Gastrocnemius medialis (tissue), 4 donors: Measurements from ENCODE around the gene CENPP. TPM values are rescaled to one million over a fixed set of nuclear protein-coding genes. Genes with fewer than 3 reads are reported as not detected.

Experiments used
- ATAC-seq, 2 donors: fragments of 150-250 bp; one replicate each; pipeline ENCODE4 v1.9.1; 2016
- DNase-seq, 2 donors: peaks; one replicate each; pipeline ENCODE4 v3.0.0-alpha.2; 2019
- H3K27ac ChIP-seq, 4 donors: fragments of 200-600 bp; sonication (generic); 1 replicate in 1 of 4; 2 replicates in 3 of 4; pipeline ENCODE4 v1.5.1; 2016 to 2018; ENCODE audit warnings: mild to moderate bottlenecking in 2 of 4, moderate library complexity in 1 of 4
- H3K27me3 ChIP-seq, 3 donors: fragments of 200-600 bp; sonication (generic) in 2 of 3; 1 replicate in 1 of 3; 2 replicates in 2 of 3; pipeline versions ENCODE4 v1.5.1 to v1.6.0; 2016 to 2019; ENCODE audit warnings: mild to moderate bottlenecking in 1 of 3, moderate library complexity in 1 of 3
- H3K36me3 ChIP-seq, 2 donors: fragments of 200-600 bp; sonication (generic) in 1 of 2; one replicate each; pipeline ENCODE4 v1.5.1; 2017 to 2018
- H3K4me1 ChIP-seq, 2 donors: fragments of 200-600 bp; sonication (generic) in 1 of 2; one replicate each; pipeline ENCODE4 v1.5.1; 2016 to 2017; ENCODE audit warnings: mild to moderate bottlenecking in 2 of 2
- H3K4me3 ChIP-seq, 4 donors: fragments of 200-600 bp; sonication (generic) in 3 of 4; 1 replicate in 1 of 4; 2 replicates in 3 of 4; pipeline ENCODE4 v1.5.1; 2016 to 2019; ENCODE audit warnings: mild to moderate bottlenecking in 2 of 4
- H3K9me3 ChIP-seq, 3 donors: fragments of 200-600 bp; sonication (generic) in 2 of 3; 1 replicate in 1 of 3; 2 replicates in 2 of 3; pipeline ENCODE4 v1.5.1; 2016 to 2019
- CTCF ChIP-seq, 5 experiments: fragments of 450-650 bp in 3 of 5; fragments of 200-600 bp in 2 of 5; sonication (generic) in 2 of 5; IDR thresholded peaks in 4 of 5; conservative IDR thresholded peaks in 1 of 5; 1 replicate in 4 of 5; 2 replicates in 1 of 5; pipeline ENCODE4 v1.5.1; 2016 to 2019; ENCODE audit warnings: antibody characterized with exemption in 5 of 5, mild to moderate bottlenecking in 3 of 5, moderate library complexity in 3 of 5
- POLR2A ChIP-seq, 2 donors: fragments of 450-650 bp; IDR thresholded peaks; one replicate each; pipeline ENCODE4 v1.6.1; 2017; ENCODE audit warnings: antibody characterized with exemption in 2 of 2, mild to moderate bottlenecking in 2 of 2, moderate library complexity in 2 of 2
- in situ Hi-C, 4 donors: fragments of 200-750 bp; cut with MboI; loops; one replicate each; pipeline versions ENCODE4 v1.15.0 to v1.8.0; 2017; ENCODE audit warnings: low sequenced_read_pairs in 4 of 4
- intact Hi-C: fragments of 100-400 bp; cut with DNase I; formaldehyde crosslinking; loops from one replicate; pipeline ENCODE4 v1.15.1; 2023; ENCODE audit warnings: low total_unique reads
- total RNA-seq, 4 donors: library from RNA; depleted of rRNA; stranded (reverse); fragments of >200 nt; gene quantifications; one replicate each; pipeline versions ENCODE4 v1.1.0 to v1.2.3, GENCODE V29; 2016

The CENPP gene
- total RNA-seq, 4 donors from 2014 or later: 1.8 to 11.5 (median 8.7) TPM

GRCh38 chr9:92516521-92516920, 190.8 kb downstream of the CENPP start:
- no peaks in the 10 kb centered on the region for H3K9me3 ChIP-seq
- intact Hi-C loops: no loop called here
- no peak overlapping the region for H3K27ac ChIP-seq
- no peaks in the 10 kb centered on the region for H3K4me1 ChIP-seq
- no peaks in the 10 kb centered on the region for H3K27me3 ChIP-seq
- H3K4me3 ChIP-seq: no peak overlapping the region
- TF ChIP-seq CTCF (IDR thresholded peaks at IDR 0.05 in 4 of 5, conservative IDR thresholded peaks at IDR 0.05 in 1 of 5) (no peak), POLR2A (IDR thresholded peaks at IDR 0.05) (no peak)
- no peaks in the 10 kb centered on the region for H3K36me3 ChIP-seq
- in situ Hi-C loops: loop anchor here in 1 of 4 donors (25.0 kb wide), 1 partner anchor 96 kb away; no protein-coding TSS in a partner anchor
- DNase-seq (no peak), ATAC-seq (no peak)

- Histone ChIP-seq H3K36me3 (no peaks in the 10 kb centered on the region), H3K4me1 (no peaks in the 10 kb centered on the region), H3K27me3 (no peaks in the 10 kb centered on the region), H3K9me3 (no peaks in the 10 kb centered on the region), H3K27ac (no peak overlapping the region), H3K4me3 (no peak overlapping the region)
- in situ Hi-C loops (loop anchor here in 1 of 4 donors (25.0 kb wide), 1 partner anchor 95 kb away; no protein-coding TSS in a partner anchor), intact Hi-C loops (no loop called here)
- TF ChIP-seq POLR2A (IDR thresholded peaks at IDR 0.05): no peak
- no peak for TF ChIP-seq CTCF (IDR thresholded peaks at IDR 0.05 in 4 of 5, conservative IDR thresholded peaks at IDR 0.05 in 1 of 5)
- ATAC-seq (no peak), DNase-seq (no peak)
Observed at GRCh38 chr9:92517046-92517445, 191.3 kb downstream of the CENPP start.

GRCh38 chr9:92518199-92518598, 192.4 kb downstream of the CENPP start:
- H3K4me1 ChIP-seq: no peaks in the 10 kb centered on the region
- intact Hi-C loops (no loop called here), in situ Hi-C loops (loop anchor here in 1 of 4 donors (25.0 kb wide), 1 partner anchor 94 kb away; no protein-coding TSS in a partner anchor)
- no peak for TF ChIP-seq POLR2A (IDR thresholded peaks at IDR 0.05)
- TF ChIP-seq CTCF (IDR thresholded peaks at IDR 0.05 in 4 of 5, conservative IDR thresholded peaks at IDR 0.05 in 1 of 5): no peak
- no peak for DNase-seq
- no peaks in the 10 kb centered on the region for H3K27me3 ChIP-seq
- no peak overlapping the region for H3K27ac ChIP-seq
- H3K9me3 ChIP-seq: no peaks in the 10 kb centered on the region
- ATAC-seq: no peak
- no peaks in the 10 kb centered on the region for H3K36me3 ChIP-seq
- H3K4me3 ChIP-seq: no peak overlapping the region

- DNase-seq (no peak), ATAC-seq (no peak)
- in situ Hi-C loops: loop anchor here in 1 of 4 donors (25.0 kb wide), 1 partner anchor 91 kb away; no protein-coding TSS in a partner anchor
- Histone ChIP-seq H3K27ac (no peak overlapping the region), H3K4me3 (no peak overlapping the region), H3K27me3 (no peaks in the 10 kb centered on the region), H3K4me1 (no peaks in the 10 kb centered on the region), H3K9me3 (no peaks in the 10 kb centered on the region), H3K36me3 (no peaks in the 10 kb centered on the region)
- intact Hi-C loops: no loop called here
- no peak for TF ChIP-seq POLR2A (IDR thresholded peaks at IDR 0.05)
- no peak for TF ChIP-seq CTCF (IDR thresholded peaks at IDR 0.05 in 4 of 5, conservative IDR thresholded peaks at IDR 0.05 in 1 of 5)
Observed at GRCh38 chr9:92520837-92521236, 195.1 kb downstream of the CENPP start.
